A673 (cell line): ENCODE results near the gene CACNA2D3. TPM values are rescaled to one million over a fixed set of nuclear protein-coding genes. Genes with fewer than 3 reads are reported as not detected.

Experiments used
- BruUV-seq: library from RNA; stranded (reverse); fragments of 400-500 nt; replicated peaks from 2 replicates; lab custom pipeline; 2021; lab: Mats Ljungman, UMichigan
- CTCF ChIA-PET: fragments of 300-600 bp; sonication (Branson Sonifier 250); formaldehyde crosslinking; loops from one replicate; lab custom pipeline; 2022; ENCODE audit warnings: antibody characterized with exemption; lab: Charles Lee
- POLR2A ChIA-PET: fragments of 300-600 bp; sonication (Branson Sonifier 250); formaldehyde crosslinking; loops from one replicate; lab custom pipeline; 2022; ENCODE audit warnings: antibody characterized with exemption; ENCODE audit not compliant: low non-redundant PET; lab: Charles Lee
- DNase-seq: peaks from one replicate; pipeline ENCODE4 v3.0.0-alpha.2; 2015; ENCODE audit warnings: low spot score
- H3K27ac ChIP-seq: fragments of 200-600 bp; sonication (generic); 2 replicates; pipeline ENCODE4 v1.5.1; 2016; ENCODE audit warnings: mixed run types, low read depth, mild to moderate bottlenecking, mixed read lengths, antibody characterized with exemption, low read length; ENCODE audit not compliant: poor library complexity, severe bottlenecking
- H3K27me3 ChIP-seq: fragments of 200-600 bp; sonication (generic); replicated peaks from 2 replicates; pipeline ENCODE4 v1.6.1; 2017; ENCODE audit warnings: mixed run types, low read depth, mild to moderate bottlenecking, mixed read lengths, antibody characterized with exemption, low read length; ENCODE audit not compliant: insufficient read depth, poor library complexity
- H3K36me3 ChIP-seq: fragments of 200-600 bp; sonication (generic); 2 replicates; pipeline ENCODE4 v1.6.1; 2016; ENCODE audit warnings: mixed run types, mild to moderate bottlenecking, mixed read lengths, antibody characterized with exemption, low read length; ENCODE audit not compliant: insufficient read depth, poor library complexity, severe bottlenecking
- H3K4me1 ChIP-seq: fragments of 200-600 bp; sonication (generic); 2 replicates; pipeline ENCODE4 v1.6.1; 2017; ENCODE audit warnings: mixed run types, mild to moderate bottlenecking, mixed read lengths, antibody characterized with exemption, low read length; ENCODE audit not compliant: insufficient read depth, poor library complexity, severe bottlenecking
- H3K4me3 ChIP-seq: fragments of 200-600 bp; sonication (generic); 2 replicates; pipeline ENCODE4 v1.5.1; 2016; ENCODE audit warnings: low read depth, mixed run types, mild to moderate bottlenecking, mixed read lengths, low read length; ENCODE audit not compliant: poor library complexity, severe bottlenecking
- H3K9me3 ChIP-seq: fragments of 200-600 bp; sonication (generic); 2 replicates; pipeline ENCODE4 v1.6.1; 2016; ENCODE audit warnings: mixed run types, low read depth, mild to moderate bottlenecking, mixed read lengths, antibody characterized with exemption, low read length; ENCODE audit not compliant: poor library complexity, severe bottlenecking
- EZH2 ChIP-seq: fragments of 200-600 bp; sonication (generic); IDR thresholded peaks from 2 replicates; pipeline ENCODE4 v1.6.1; 2017; ENCODE audit warnings: borderline replicate concordance, low read depth, mild to moderate bottlenecking, mixed read lengths, antibody characterized with exemption, low read length; ENCODE audit not compliant: poor library complexity, severe bottlenecking
- intact Hi-C: fragments of 100-400 bp; cut with micrococcal nuclease; formaldehyde crosslinking; loops from one replicate; pipeline ENCODE4 v1.10.0; 2022; ENCODE audit not compliant: unreplicated experiment
- total RNA-seq: library from RNA; stranded (reverse); gene quantifications from 2 replicates; pipeline ENCODE4 v1.2.3, GENCODE V29; 2021
- TF ChIP-seq, protein P1 (sequence below): fragments of 300-800, 200-600 bp; sonication (generic); conservative IDR thresholded peaks from 2 replicates; pipeline ENCODE4 v1.5.1; 2017; ENCODE audit warnings: low read depth, mild to moderate bottlenecking, antibody characterized with exemption, low read length, moderate library complexity, mixed read lengths

CACNA2D3 gene
- total RNA-seq, 1 experiment from 2014 or later, result not detected

DNA sequence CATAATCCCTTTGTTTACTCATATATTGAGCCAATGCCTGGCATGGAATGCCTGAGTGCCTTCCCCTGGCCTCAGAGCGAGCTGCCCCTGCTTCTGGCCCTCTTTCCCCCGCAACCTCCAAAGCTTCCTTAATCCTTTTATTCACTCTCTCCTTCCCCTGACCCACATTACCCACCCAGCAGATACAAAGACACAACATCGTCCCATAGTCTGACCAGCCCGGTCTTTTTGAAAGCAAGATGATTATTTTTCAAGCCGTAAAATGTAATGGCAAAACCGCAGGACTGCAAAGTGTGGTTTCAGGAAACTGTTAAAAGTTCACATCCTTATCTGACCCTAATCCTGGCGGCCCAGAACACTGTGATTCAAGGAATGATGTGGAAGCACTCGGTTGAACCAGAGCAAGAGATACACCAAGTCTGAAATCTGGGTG is 883.9 kb downstream of the CACNA2D3 start:
- no peak for TF ChIP-seq EZH2
- TF ChIP-seq, protein P1, sequence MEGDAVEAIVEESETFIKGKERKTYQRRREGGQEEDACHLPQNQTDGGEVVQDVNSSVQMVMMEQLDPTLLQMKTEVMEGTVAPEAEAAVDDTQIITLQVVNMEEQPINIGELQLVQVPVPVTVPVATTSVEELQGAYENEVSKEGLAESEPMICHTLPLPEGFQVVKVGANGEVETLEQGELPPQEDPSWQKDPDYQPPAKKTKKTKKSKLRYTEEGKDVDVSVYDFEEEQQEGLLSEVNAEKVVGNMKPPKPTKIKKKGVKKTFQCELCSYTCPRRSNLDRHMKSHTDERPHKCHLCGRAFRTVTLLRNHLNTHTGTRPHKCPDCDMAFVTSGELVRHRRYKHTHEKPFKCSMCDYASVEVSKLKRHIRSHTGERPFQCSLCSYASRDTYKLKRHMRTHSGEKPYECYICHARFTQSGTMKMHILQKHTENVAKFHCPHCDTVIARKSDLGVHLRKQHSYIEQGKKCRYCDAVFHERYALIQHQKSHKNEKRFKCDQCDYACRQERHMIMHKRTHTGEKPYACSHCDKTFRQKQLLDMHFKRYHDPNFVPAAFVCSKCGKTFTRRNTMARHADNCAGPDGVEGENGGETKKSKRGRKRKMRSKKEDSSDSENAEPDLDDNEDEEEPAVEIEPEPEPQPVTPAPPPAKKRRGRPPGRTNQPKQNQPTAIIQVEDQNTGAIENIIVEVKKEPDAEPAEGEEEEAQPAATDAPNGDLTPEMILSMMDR, result no peak
- CTCF ChIA-PET, result no interaction called here
- H3K4me1 ChIP-seq, result peaks cover 4% of the 10 kb centered on the region
- no peaks in the 10 kb centered on the region for H3K9me3 ChIP-seq
- no peak overlapping the region for H3K27ac ChIP-seq
- no peak for DNase-seq
- no TSS peak for BruUV-seq
- H3K36me3 ChIP-seq, result no peaks in the 10 kb centered on the region
- intact Hi-C loops, result no loop called here
- H3K27me3 ChIP-seq, result no peaks in the 10 kb centered on the region
- no peak overlapping the region for H3K4me3 ChIP-seq
- POLR2A ChIA-PET, result no interaction called here

DNA sequence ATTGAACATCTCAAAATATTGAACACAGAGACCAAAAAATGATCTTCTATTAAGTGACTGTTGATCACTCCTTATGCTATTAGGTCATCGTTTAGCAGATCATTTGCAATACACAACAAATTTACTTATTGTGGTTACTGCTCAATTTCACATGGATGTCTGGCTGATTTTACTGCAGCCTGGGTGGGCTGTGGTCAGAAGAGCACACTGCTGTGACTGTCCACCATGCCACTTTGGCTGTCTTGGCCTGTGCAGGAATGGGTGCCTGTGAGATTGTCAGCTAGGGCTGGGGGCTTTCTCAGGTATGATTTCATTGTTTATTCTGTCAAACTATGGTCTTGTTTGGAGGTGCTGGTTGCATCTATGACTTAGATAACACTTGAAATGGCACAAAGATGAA is 885.6 kb downstream of the CACNA2D3 start:
- Histone ChIP-seq H3K9me3 (no peaks in the 10 kb centered on the region), H3K4me3 (no peak overlapping the region), H3K27me3 (no peaks in the 10 kb centered on the region), H3K4me1 (peaks cover 4% of the 10 kb centered on the region), H3K27ac (no peak overlapping the region), H3K36me3 (no peaks in the 10 kb centered on the region)
- POLR2A ChIA-PET, result no interaction called here
- TF ChIP-seq, protein P1, result no peak
- TF ChIP-seq EZH2, result no peak
- intact Hi-C loops, result no loop called here
- CTCF ChIA-PET, result no interaction called here
- BruUV-seq, result no TSS peak
- no peak for DNase-seq

DNA sequence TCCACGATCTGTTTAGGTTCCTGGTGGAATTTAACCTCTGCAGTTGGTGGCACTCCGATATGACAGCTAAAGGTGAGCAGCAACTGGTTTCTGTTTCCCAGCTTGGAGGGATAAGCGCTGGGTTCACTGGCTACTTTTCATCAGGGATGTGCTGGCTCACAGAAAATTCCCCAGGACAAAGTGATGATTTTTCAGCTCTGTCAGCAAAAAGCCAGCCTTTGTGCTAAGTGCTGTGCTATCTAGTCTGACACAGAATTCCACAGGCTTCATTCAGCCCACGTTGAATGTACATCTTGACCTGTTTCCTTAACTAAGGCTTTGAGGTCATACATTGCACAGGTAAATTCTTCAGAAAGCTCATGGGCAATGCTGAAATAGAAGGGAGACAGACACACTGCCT is 887.0 kb downstream of the CACNA2D3 start:
- BruUV-seq, result no TSS peak

More for the DNA sequence above, 887.0 kb downstream of the CACNA2D3 start:
- intact Hi-C loops, result no loop called here
- H3K27me3 ChIP-seq, result no peaks in the 10 kb centered on the region
- H3K36me3 ChIP-seq, result no peaks in the 10 kb centered on the region
- POLR2A ChIA-PET, result no interaction called here
- TF ChIP-seq, protein P1, result no peak
- no peak for TF ChIP-seq EZH2
- no peak overlapping the region for H3K4me3 ChIP-seq
- CTCF ChIA-PET, result no interaction called here
- peaks cover 4% of the 10 kb centered on the region for H3K4me1 ChIP-seq
- no peaks in the 10 kb centered on the region for H3K9me3 ChIP-seq
- no peak for DNase-seq
- H3K27ac ChIP-seq, result no peak overlapping the region
